ENCODE data around the gene CSNK1D.
A peak's percentile ranks its signal among the peaks of the same experiment; 100 is the strongest.

Gene CSNK1D

DNA sequence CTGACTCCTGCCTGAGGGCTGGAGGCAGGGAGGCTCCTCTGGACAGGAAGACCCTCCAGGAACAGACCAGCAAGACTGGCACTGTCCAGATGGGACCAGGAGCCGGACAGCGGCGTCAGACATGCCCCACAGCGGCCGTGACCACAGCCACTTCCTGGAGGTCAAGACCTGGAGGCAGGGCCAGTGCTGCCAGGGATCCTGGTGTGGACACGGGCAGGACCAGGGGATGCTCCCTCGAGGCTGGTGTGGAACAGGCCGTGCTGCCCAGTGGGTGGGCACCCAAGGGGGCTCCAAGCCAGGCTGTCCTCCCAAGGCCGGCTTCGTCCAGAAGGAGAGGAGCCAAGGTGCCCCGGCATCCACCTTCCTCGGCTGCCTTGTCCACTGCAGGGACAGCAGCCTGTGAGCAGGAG lies 56.4 kb downstream of the CSNK1D start:
- in situ Hi-C loops (cut with HindIII; ENCODE audit: low sequenced_read_pairs) = no loop called here
- no peak overlapping the region for H3K4me3 ChIP-seq (ENCODE audit: low read depth, low read length)
- DNase-seq (ENCODE audit: low read depth, low spot score) = peak; percentile 32
- no peak for TF ChIP-seq CTCF (IDR thresholded peaks at IDR 0.05; ENCODE audit: low read depth, low read length)

DNA sequence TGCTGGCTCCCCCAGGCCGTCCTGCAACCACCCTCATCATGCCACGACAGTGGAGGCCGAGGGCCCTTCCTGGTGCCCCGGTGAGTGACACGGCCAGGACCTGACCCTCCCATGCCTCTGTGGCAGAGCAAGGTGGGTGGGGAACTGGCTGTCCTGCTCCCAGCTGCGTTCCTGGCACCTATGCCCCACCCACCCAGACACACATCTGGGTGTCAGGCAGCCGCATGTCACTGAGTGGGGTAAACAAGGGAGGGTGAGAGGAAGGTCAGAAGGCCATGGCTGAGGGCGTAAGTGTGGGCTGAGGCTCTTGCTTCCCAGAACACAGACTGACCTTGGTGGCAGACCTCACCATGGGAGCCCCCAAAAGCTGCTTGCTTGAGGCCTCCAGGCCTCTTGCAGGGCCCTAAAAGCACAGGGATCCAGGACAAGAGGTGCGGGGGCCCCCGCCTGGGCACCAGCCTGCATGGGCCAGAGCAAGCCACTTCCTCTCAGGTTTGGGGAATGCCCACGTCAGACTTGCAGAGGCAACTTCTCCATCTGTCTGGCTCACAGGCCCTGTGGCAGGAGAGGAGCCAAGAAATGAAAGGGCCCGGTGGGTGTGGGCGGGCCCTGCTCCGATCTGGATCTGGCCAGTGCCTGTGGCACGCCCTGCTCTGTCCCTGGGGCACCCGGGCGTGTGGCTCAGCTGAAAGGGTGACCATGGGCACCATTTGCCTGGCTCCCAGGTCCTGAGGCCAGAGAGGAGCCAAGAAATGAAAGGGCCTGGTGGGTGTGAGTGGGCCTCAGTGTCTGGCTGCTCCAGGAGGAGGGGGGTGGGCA lies 57.0 kb downstream of the CSNK1D start:
- TF ChIP-seq CTCF (IDR thresholded peaks at IDR 0.05; ENCODE audit: low read depth, low read length) = no peak
- in situ Hi-C loops (cut with HindIII; ENCODE audit: low sequenced_read_pairs) = no loop called here
- peak; percentile 71 for DNase-seq (ENCODE audit: low read depth, low spot score)
- no peak overlapping the region for H3K4me3 ChIP-seq (ENCODE audit: low read depth, low read length)

DNA sequence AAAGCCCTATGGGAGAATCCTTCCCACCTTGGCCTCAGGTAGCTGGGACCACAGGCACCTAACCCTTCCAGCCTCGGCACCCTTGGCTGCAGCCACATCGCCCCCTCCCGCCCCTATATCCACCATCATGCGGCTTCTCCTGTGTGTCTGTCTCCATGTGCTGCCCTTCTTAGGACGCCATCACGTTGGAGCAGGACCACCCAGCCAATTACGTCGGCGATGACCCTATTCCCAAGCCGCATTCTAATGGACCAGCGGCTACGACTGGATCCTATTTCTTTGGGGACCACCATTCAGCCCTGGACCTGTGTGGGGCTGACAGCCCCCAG lies 57.6 kb downstream of the CSNK1D start:
- H3K4me3 ChIP-seq (ENCODE audit: low read depth, low read length) = no peak overlapping the region
- DNase-seq (ENCODE audit: low read depth, low spot score) = no peak
- TF ChIP-seq CTCF (IDR thresholded peaks at IDR 0.05; ENCODE audit: low read depth, low read length) = no peak
- in situ Hi-C loops (cut with HindIII; ENCODE audit: low sequenced_read_pairs) = no loop called here

DNA sequence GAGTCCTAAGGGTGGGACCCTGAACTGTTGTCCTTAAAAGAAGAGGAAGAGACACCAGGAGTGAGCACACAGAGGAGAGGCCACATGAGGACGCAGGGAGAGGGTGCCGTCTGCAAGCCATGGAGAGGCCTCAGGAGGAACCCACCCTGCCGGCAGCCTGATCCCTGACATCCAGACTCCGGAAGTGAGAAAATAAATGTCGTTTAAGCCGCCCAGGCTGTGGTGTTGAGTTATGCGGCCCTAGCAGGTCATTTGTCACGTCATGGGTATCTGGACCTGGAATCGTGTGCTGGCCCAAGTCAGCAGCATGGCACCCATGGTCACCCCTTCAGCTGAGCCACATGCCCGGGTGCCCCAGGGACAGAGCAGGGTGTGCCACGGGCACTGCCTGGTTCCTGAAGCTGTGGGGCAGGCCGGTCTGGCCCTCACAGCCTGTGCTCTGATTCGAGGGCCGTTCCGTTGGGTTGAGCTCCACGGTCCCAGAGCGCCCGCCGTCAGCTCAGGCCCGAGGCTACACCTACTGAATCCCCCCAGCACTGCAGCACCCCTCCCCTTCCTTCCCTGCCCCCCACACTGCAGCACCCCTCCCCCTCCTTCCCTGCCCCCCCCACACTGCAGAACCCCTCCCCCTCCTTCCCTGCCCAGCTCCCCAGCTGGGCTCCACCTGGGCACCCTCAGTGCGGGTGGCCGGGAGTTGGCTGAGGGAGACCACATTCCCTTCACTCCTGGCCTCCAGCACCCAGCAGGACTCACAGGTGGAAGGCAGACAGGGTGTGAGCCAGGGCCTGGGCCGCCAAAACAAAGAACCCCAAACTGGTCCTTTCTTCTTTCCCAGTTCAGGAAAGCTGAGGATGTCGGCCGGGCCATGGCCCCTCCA lies 58.2 kb downstream of the CSNK1D start:
- in situ Hi-C loops (cut with HindIII; ENCODE audit: low sequenced_read_pairs) = no loop called here
- DNase-seq (ENCODE audit: low read depth, low spot score) = no peak
- no peak for TF ChIP-seq CTCF (IDR thresholded peaks at IDR 0.05; ENCODE audit: low read depth, low read length)
- H3K4me3 ChIP-seq (ENCODE audit: low read depth, low read length) = no peak overlapping the region

DNA sequence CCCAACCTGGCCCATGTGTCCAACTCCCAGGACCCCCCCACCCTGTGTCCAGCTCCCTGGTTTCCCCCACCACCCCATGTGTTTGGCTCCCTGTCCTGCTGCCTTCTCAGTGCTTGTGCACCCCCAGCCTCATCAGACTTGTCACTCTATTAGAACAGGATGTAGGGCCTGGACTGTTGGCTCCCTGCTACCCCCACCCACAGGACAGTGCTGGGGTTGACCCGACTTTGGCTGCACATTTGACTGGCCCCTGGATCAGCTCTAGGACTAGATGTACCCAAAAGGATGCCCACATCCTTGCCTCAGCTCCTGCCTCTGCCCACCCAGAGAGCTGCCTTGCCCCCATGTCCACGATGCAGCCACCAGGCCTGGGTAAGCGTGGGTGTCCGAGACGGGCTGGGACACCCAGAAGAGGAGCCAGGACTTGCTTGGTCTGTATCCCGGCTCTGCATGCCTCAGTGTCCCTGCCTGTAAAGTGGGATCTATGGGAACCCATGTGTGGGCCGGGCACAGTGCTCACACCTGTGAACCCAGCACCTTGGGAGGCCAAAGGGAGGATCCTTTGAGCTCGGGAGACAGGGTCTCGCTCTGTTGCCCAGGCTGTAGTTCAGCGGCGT lies 59.4 kb downstream of the CSNK1D start:
- DNase-seq (ENCODE audit: low read depth, low spot score) = no peak
- no peak for TF ChIP-seq CTCF (IDR thresholded peaks at IDR 0.05; ENCODE audit: low read depth, low read length)
- H3K4me3 ChIP-seq (ENCODE audit: low read depth, low read length) = no peak overlapping the region
- in situ Hi-C loops (cut with HindIII; ENCODE audit: low sequenced_read_pairs) = no loop called here

DNA sequence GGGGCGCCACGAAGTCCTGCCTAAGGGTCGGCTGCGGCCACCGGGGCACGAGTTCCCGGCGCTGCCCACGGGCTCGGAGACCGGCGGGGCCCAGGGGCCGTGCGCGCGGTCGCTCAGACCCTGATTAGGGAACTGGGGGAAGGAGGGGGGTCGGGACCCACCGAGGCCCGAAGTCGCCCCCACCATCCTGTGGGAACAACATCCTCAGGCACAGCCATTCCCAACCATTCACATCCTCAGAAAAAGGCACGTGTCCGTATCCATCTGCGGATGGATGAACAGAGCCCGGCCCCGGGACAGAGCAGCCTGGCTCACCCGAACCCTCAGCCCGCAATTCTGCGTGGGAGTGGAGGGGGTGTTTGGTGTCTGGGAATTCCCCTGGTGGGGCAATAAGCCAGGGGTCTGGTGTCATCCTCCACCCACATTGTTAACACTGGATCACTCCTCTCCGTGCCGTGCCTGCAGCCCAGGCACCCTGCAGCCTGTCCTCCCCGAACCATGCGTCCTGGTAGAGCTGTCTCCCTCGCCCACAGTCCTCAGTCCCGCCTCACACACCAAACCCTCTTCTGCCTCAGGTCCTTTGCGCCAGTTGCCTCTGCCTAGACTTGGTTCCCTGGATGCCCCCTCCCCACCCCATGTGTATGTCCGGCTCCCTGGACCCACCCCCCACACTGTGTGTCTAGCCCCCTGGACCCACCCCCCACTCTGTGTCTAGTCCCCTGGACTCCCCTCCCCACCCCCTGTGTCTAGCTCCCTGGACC lies 60.1 kb downstream of the CSNK1D start:
- TF ChIP-seq CTCF (IDR thresholded peaks at IDR 0.05; ENCODE audit: low read depth, low read length) = no peak
- peak overlapping the region; percentile 56 for H3K4me3 ChIP-seq (ENCODE audit: low read depth, low read length)
- DNase-seq (ENCODE audit: low read depth, low spot score) = peak; percentile 68
- in situ Hi-C loops (cut with HindIII; ENCODE audit: low sequenced_read_pairs) = no loop called here

All from astrocyte of the spinal cord (primary cell).